ENCODE results near the gene RAB40AL.
"Not testable (repeated sequence)": the region's sequence is repeated elsewhere in the genome, so short reads cannot be mapped to it uniquely, and the experiment has no call there.

The RAB40AL gene

GRCh38 chrX:102936972-102937371, at the start of gene RAB40AL:
Gene RAB40AL (plus strand): TSS chrX:102937272. CDS start chrX:102937319, 47 bp downstream.
- H3K27me3 ChIP-seq (ENCODE audit: low read depth, low read length); H3K27ac ChIP-seq (ENCODE audit: low read length); H3K36me3 ChIP-seq (replicated peaks; ENCODE audit: low read depth, low read length); H3K4me3 ChIP-seq (ENCODE audit: low read length); H3K4me1 ChIP-seq (ENCODE audit: low read length); H4K20me1 ChIP-seq (ENCODE audit: insufficient read depth, low read length); H2AFZ ChIP-seq (ENCODE audit: low read depth, low read length); H3K9me3 ChIP-seq (ENCODE audit: insufficient read depth, low read length); H3K9ac ChIP-seq (ENCODE audit: low read length); H3K4me2 ChIP-seq (ENCODE audit: low read length); H3K79me2 ChIP-seq (ENCODE audit: low read length): not testable (repeated sequence)

- Histone ChIP-seq H3K36me3 (replicated peaks; ENCODE audit: low read depth, low read length) (peaks cover 4% of the 10 kb centered on the region), H3K27ac (ENCODE audit: low read length) (no peak overlapping the region), H3K27me3 (ENCODE audit: low read depth, low read length) (no peaks in the 10 kb centered on the region), H3K4me3 (ENCODE audit: low read length) (no peak overlapping the region), H4K20me1 (ENCODE audit: insufficient read depth, low read length) (no peaks in the 10 kb centered on the region), H3K4me1 (ENCODE audit: low read length) (no peaks in the 10 kb centered on the region), H3K4me2 (ENCODE audit: low read length) (no peak overlapping the region), H2AFZ (ENCODE audit: low read depth, low read length) (no peak overlapping the region), H3K9me3 (ENCODE audit: insufficient read depth, low read length) (no peaks in the 10 kb centered on the region), H3K79me2 (ENCODE audit: low read length) (no peaks in the 10 kb centered on the region), H3K9ac (ENCODE audit: low read length) (no peak overlapping the region)
- no peak for TF ChIP-seq CTCF (IDR thresholded peaks at IDR 0.05; ENCODE audit: low read depth, low read length)
These were observed 49.4 kb upstream of the RAB40AL start for GRCh38 chrX:102887687-102888086.

GRCh38 chrX:102892103-102892502, 45.0 kb upstream of the RAB40AL start:
- no peak overlapping the region for H2AFZ ChIP-seq (ENCODE audit: low read depth, low read length)
- H3K79me2 ChIP-seq (ENCODE audit: low read length) = no peaks in the 10 kb centered on the region
- no peaks in the 10 kb centered on the region for H3K4me1 ChIP-seq (ENCODE audit: low read length)
- H3K9ac ChIP-seq (ENCODE audit: low read length) = no peak overlapping the region
- H3K4me3 ChIP-seq (ENCODE audit: low read length) = no peak overlapping the region
- no peaks in the 10 kb centered on the region for H4K20me1 ChIP-seq (ENCODE audit: insufficient read depth, low read length)
- no peaks in the 10 kb centered on the region for H3K36me3 ChIP-seq (replicated peaks; ENCODE audit: low read depth, low read length)
- no peaks in the 10 kb centered on the region for H3K27me3 ChIP-seq (ENCODE audit: low read depth, low read length)
- H3K4me2 ChIP-seq (ENCODE audit: low read length) = no peak overlapping the region
- H3K27ac ChIP-seq (ENCODE audit: low read length) = no peak overlapping the region
- TF ChIP-seq CTCF (IDR thresholded peaks at IDR 0.05; ENCODE audit: low read depth, low read length) (no peak), EZH2phosphoT487 (IDR thresholded peaks at IDR 0.05; ENCODE audit: low read depth) (no peak)
- H3K9me3 ChIP-seq (ENCODE audit: insufficient read depth, low read length) = no peaks in the 10 kb centered on the region

GRCh38 chrX:102899940-102900916, 36.8 kb upstream of the RAB40AL start:
- H4K20me1 ChIP-seq (ENCODE audit: insufficient read depth, low read length) = no peaks in the 10 kb centered on the region
- no peaks in the 10 kb centered on the region for H3K27me3 ChIP-seq (ENCODE audit: low read depth, low read length)
- H3K9me3 ChIP-seq (ENCODE audit: insufficient read depth, low read length) = no peaks in the 10 kb centered on the region
- no peak overlapping the region for H3K27ac ChIP-seq (ENCODE audit: low read length)
- H3K4me2 ChIP-seq (ENCODE audit: low read length) = peak overlapping the region; percentile 26
- no peaks in the 10 kb centered on the region for H3K79me2 ChIP-seq (ENCODE audit: low read length)
- no peaks in the 10 kb centered on the region for H3K36me3 ChIP-seq (replicated peaks; ENCODE audit: low read depth, low read length)
- no peak overlapping the region for H3K9ac ChIP-seq (ENCODE audit: low read length)
- H2AFZ ChIP-seq (ENCODE audit: low read depth, low read length) = no peak overlapping the region
- peak; percentile 64 for TF ChIP-seq CTCF (IDR thresholded peaks at IDR 0.05; ENCODE audit: low read depth, low read length)
- TF ChIP-seq EZH2phosphoT487 (IDR thresholded peaks at IDR 0.05; ENCODE audit: low read depth) = no peak
- H3K4me1 ChIP-seq (ENCODE audit: low read length) = no peaks in the 10 kb centered on the region
- no peak overlapping the region for H3K4me3 ChIP-seq (ENCODE audit: low read length)

All from OCI-LY3 (cell line).